Measurements from ENCODE around the gene MIB1. TPM values are rescaled to one million over a fixed set of nuclear protein-coding genes. Genes with fewer than 3 reads are reported as not detected.

MIB1 gene
- total RNA-seq, 1 experiment from 2014 or later: 56.2 TPM

GRCh38 chr18:21904856-21905255 lies 164.3 kb downstream of the MIB1 start:
- Histone ChIP-seq H3K27me3 (ENCODE audit: low read length) (no peaks in the 10 kb centered on the region), H3K9me2 (replicated peaks; ENCODE audit: insufficient read depth, low read length) (no peaks in the 10 kb centered on the region), H2AFZ (ENCODE audit: low read length) (no peak overlapping the region), H3K4me3 (ENCODE audit: low read length) (no peak overlapping the region), H3K36me3 (ENCODE audit: insufficient read depth, low read length) (no peaks in the 10 kb centered on the region), H3K9me3 (ENCODE audit: low read length) (no peaks in the 10 kb centered on the region), H3K79me2 (ENCODE audit: low read length) (no peaks in the 10 kb centered on the region), H3K4me1 (ENCODE audit: low read length) (no peaks in the 10 kb centered on the region), H3K4me2 (ENCODE audit: low read depth, low read length, poor library complexity, severe bottlenecking) (no peak overlapping the region), H3K9ac (ENCODE audit: low read length) (no peak overlapping the region), H3K27ac (ENCODE audit: low read length) (no peak overlapping the region), H4K20me1 (ENCODE audit: insufficient read depth, low read depth, low read length) (no peaks in the 10 kb centered on the region)
- no peak for DNase-seq

- Histone ChIP-seq H3K79me2 (ENCODE audit: low read length) (no peaks in the 10 kb centered on the region), H3K9me3 (ENCODE audit: low read length) (no peaks in the 10 kb centered on the region), H3K27me3 (ENCODE audit: low read length) (no peaks in the 10 kb centered on the region), H3K4me3 (ENCODE audit: low read length) (no peak overlapping the region), H3K9ac (ENCODE audit: low read length) (no peak overlapping the region), H3K4me2 (ENCODE audit: low read depth, low read length, poor library complexity, severe bottlenecking) (no peak overlapping the region), H2AFZ (ENCODE audit: low read length) (no peak overlapping the region), H3K27ac (ENCODE audit: low read length) (no peak overlapping the region), H3K4me1 (ENCODE audit: low read length) (no peaks in the 10 kb centered on the region), H3K9me2 (replicated peaks; ENCODE audit: insufficient read depth, low read length) (no peaks in the 10 kb centered on the region), H3K36me3 (ENCODE audit: insufficient read depth, low read length) (no peaks in the 10 kb centered on the region), H4K20me1 (ENCODE audit: insufficient read depth, low read depth, low read length) (no peaks in the 10 kb centered on the region)
- DNase-seq: no peak
Observed at GRCh38 chr18:21907451-21907850, 166.9 kb downstream of the MIB1 start.

- H3K9ac ChIP-seq (ENCODE audit: low read length): no peak overlapping the region
- H2AFZ ChIP-seq (ENCODE audit: low read length): no peak overlapping the region
- H3K27ac ChIP-seq (ENCODE audit: low read length): no peak overlapping the region
- no peaks in the 10 kb centered on the region for H3K36me3 ChIP-seq (ENCODE audit: insufficient read depth, low read length)
- no peaks in the 10 kb centered on the region for H3K79me2 ChIP-seq (ENCODE audit: low read length)
- H3K4me3 ChIP-seq (ENCODE audit: low read length): no peak overlapping the region
- no peak for DNase-seq
- no peaks in the 10 kb centered on the region for H3K4me1 ChIP-seq (ENCODE audit: low read length)
- no peaks in the 10 kb centered on the region for H4K20me1 ChIP-seq (ENCODE audit: insufficient read depth, low read depth, low read length)
- no peaks in the 10 kb centered on the region for H3K9me2 ChIP-seq (replicated peaks; ENCODE audit: insufficient read depth, low read length)
- no peak overlapping the region for H3K4me2 ChIP-seq (ENCODE audit: low read depth, low read length, poor library complexity, severe bottlenecking)
- H3K27me3 ChIP-seq (ENCODE audit: low read length): no peaks in the 10 kb centered on the region
- H3K9me3 ChIP-seq (ENCODE audit: low read length): no peaks in the 10 kb centered on the region
Observed at GRCh38 chr18:21908711-21909110, 168.1 kb downstream of the MIB1 start.

- Histone ChIP-seq H3K36me3 (ENCODE audit: insufficient read depth, low read length) (no peaks in the 10 kb centered on the region), H3K27me3 (ENCODE audit: low read length) (no peaks in the 10 kb centered on the region), H3K9me2 (replicated peaks; ENCODE audit: insufficient read depth, low read length) (no peaks in the 10 kb centered on the region), H3K9ac (ENCODE audit: low read length) (no peak overlapping the region), H3K79me2 (ENCODE audit: low read length) (no peaks in the 10 kb centered on the region), H3K4me2 (ENCODE audit: low read depth, low read length, poor library complexity, severe bottlenecking) (no peak overlapping the region), H2AFZ (ENCODE audit: low read length) (no peak overlapping the region), H3K4me1 (ENCODE audit: low read length) (no peaks in the 10 kb centered on the region), H3K27ac (ENCODE audit: low read length) (no peak overlapping the region), H4K20me1 (ENCODE audit: insufficient read depth, low read depth, low read length) (no peaks in the 10 kb centered on the region), H3K9me3 (ENCODE audit: low read length) (no peaks in the 10 kb centered on the region), H3K4me3 (ENCODE audit: low read length) (no peak overlapping the region)
- no peak for DNase-seq
Observed at GRCh38 chr18:21910906-21911305, 170.3 kb downstream of the MIB1 start.

GRCh38 chr18:21911551-21911950 lies 171.0 kb downstream of the MIB1 start:
- Histone ChIP-seq H2AFZ (ENCODE audit: low read length) (no peak overlapping the region), H3K27ac (ENCODE audit: low read length) (no peak overlapping the region), H3K79me2 (ENCODE audit: low read length) (no peaks in the 10 kb centered on the region), H3K9ac (ENCODE audit: low read length) (no peak overlapping the region), H4K20me1 (ENCODE audit: insufficient read depth, low read depth, low read length) (no peaks in the 10 kb centered on the region), H3K4me1 (ENCODE audit: low read length) (no peaks in the 10 kb centered on the region), H3K27me3 (ENCODE audit: low read length) (no peaks in the 10 kb centered on the region), H3K36me3 (ENCODE audit: insufficient read depth, low read length) (no peaks in the 10 kb centered on the region), H3K4me3 (ENCODE audit: low read length) (no peak overlapping the region), H3K9me2 (replicated peaks; ENCODE audit: insufficient read depth, low read length) (no peaks in the 10 kb centered on the region), H3K9me3 (ENCODE audit: low read length) (no peaks in the 10 kb centered on the region), H3K4me2 (ENCODE audit: low read depth, low read length, poor library complexity, severe bottlenecking) (no peak overlapping the region)
- no peak for DNase-seq

- Histone ChIP-seq H2AFZ (ENCODE audit: low read length) (no peak overlapping the region), H3K9ac (ENCODE audit: low read length) (no peak overlapping the region)
Observed at GRCh38 chr18:21912339-21913239, 172.0 kb downstream of the MIB1 start.

GRCh38 chr18:21914739-21915319 lies 174.2 kb downstream of the MIB1 start:
- no peak overlapping the region for H2AFZ ChIP-seq (ENCODE audit: low read length)
- H3K4me3 ChIP-seq (ENCODE audit: low read length): no peak overlapping the region
- DNase-seq: peak; percentile 74
- H3K27ac ChIP-seq (ENCODE audit: low read length): no peak overlapping the region
- H3K4me1 ChIP-seq (ENCODE audit: low read length): no peaks in the 10 kb centered on the region
- H4K20me1 ChIP-seq (ENCODE audit: insufficient read depth, low read depth, low read length): no peaks in the 10 kb centered on the region
- no peaks in the 10 kb centered on the region for H3K9me2 ChIP-seq (replicated peaks; ENCODE audit: insufficient read depth, low read length)
- no peaks in the 10 kb centered on the region for H3K36me3 ChIP-seq (ENCODE audit: insufficient read depth, low read length)
- H3K27me3 ChIP-seq (ENCODE audit: low read length): no peaks in the 10 kb centered on the region
- no peaks in the 10 kb centered on the region for H3K79me2 ChIP-seq (ENCODE audit: low read length)
- no peak overlapping the region for H3K4me2 ChIP-seq (ENCODE audit: low read depth, low read length, poor library complexity, severe bottlenecking)
- H3K9me3 ChIP-seq (ENCODE audit: low read length): peaks cover 5% of the 10 kb centered on the region; the same call in 1 of the 2 replicates
- no peak overlapping the region for H3K9ac ChIP-seq (ENCODE audit: low read length)

More at GRCh38 chr18:21912339-21913239, 172.0 kb downstream of the MIB1 start:
- Histone ChIP-seq H3K4me1 (ENCODE audit: low read length) (no peaks in the 10 kb centered on the region), H4K20me1 (ENCODE audit: insufficient read depth, low read depth, low read length) (no peaks in the 10 kb centered on the region), H3K4me3 (ENCODE audit: low read length) (no peak overlapping the region), H3K9me2 (replicated peaks; ENCODE audit: insufficient read depth, low read length) (no peaks in the 10 kb centered on the region), H3K27ac (ENCODE audit: low read length) (no peak overlapping the region), H3K9me3 (ENCODE audit: low read length) (no peaks in the 10 kb centered on the region), H3K27me3 (ENCODE audit: low read length) (no peaks in the 10 kb centered on the region), H3K36me3 (ENCODE audit: insufficient read depth, low read length) (no peaks in the 10 kb centered on the region), H3K4me2 (ENCODE audit: low read depth, low read length, poor library complexity, severe bottlenecking) (no peak overlapping the region), H3K79me2 (ENCODE audit: low read length) (no peaks in the 10 kb centered on the region)
- no peak for DNase-seq

- Histone ChIP-seq H3K79me2 (ENCODE audit: low read length) (no peaks in the 10 kb centered on the region), H3K9me2 (replicated peaks; ENCODE audit: insufficient read depth, low read length) (no peaks in the 10 kb centered on the region), H4K20me1 (ENCODE audit: insufficient read depth, low read depth, low read length) (no peaks in the 10 kb centered on the region), H3K4me2 (ENCODE audit: low read depth, low read length, poor library complexity, severe bottlenecking) (no peak overlapping the region), H3K4me3 (ENCODE audit: low read length) (no peak overlapping the region), H3K27ac (ENCODE audit: low read length) (no peak overlapping the region), H2AFZ (ENCODE audit: low read length) (no peak overlapping the region), H3K9me3 (ENCODE audit: low read length) (peaks cover 5% of the 10 kb centered on the region; the same call in 1 of the 2 replicates), H3K9ac (ENCODE audit: low read length) (no peak overlapping the region), H3K27me3 (ENCODE audit: low read length) (no peaks in the 10 kb centered on the region), H3K4me1 (ENCODE audit: low read length) (no peaks in the 10 kb centered on the region), H3K36me3 (ENCODE audit: insufficient read depth, low read length) (no peaks in the 10 kb centered on the region)
- no peak for DNase-seq
Observed at GRCh38 chr18:21915546-21915945, 175.0 kb downstream of the MIB1 start.
